GM21723 (cell line): ENCODE measurements around the gene NUP58.
A peak's percentile ranks its signal among the peaks of the same experiment; 100 is the strongest.

ENCODE experiments used
- ATAC-seq: cut with Tn5 transposase; IDR thresholded peaks from one replicate; pipeline ENCODE4 v1.9.1; 2021; ENCODE audit warnings: mild to moderate bottlenecking, moderate library complexity; ENCODE audit not compliant: unreplicated experiment

NUP58 gene, protein sequence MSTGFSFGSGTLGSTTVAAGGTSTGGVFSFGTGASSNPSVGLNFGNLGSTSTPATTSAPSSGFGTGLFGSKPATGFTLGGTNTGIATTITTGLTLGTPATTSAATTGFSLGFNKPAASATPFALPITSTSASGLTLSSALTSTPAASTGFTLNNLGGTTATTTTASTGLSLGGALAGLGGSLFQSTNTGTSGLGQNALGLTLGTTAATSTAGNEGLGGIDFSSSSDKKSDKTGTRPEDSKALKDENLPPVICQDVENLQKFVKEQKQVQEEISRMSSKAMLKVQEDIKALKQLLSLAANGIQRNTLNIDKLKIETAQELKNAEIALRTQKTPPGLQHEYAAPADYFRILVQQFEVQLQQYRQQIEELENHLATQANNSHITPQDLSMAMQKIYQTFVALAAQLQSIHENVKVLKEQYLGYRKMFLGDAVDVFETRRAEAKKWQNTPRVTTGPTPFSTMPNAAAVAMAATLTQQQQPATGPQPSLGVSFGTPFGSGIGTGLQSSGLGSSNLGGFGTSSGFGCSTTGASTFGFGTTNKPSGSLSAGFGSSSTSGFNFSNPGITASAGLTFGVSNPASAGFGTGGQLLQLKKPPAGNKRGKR

DNA sequence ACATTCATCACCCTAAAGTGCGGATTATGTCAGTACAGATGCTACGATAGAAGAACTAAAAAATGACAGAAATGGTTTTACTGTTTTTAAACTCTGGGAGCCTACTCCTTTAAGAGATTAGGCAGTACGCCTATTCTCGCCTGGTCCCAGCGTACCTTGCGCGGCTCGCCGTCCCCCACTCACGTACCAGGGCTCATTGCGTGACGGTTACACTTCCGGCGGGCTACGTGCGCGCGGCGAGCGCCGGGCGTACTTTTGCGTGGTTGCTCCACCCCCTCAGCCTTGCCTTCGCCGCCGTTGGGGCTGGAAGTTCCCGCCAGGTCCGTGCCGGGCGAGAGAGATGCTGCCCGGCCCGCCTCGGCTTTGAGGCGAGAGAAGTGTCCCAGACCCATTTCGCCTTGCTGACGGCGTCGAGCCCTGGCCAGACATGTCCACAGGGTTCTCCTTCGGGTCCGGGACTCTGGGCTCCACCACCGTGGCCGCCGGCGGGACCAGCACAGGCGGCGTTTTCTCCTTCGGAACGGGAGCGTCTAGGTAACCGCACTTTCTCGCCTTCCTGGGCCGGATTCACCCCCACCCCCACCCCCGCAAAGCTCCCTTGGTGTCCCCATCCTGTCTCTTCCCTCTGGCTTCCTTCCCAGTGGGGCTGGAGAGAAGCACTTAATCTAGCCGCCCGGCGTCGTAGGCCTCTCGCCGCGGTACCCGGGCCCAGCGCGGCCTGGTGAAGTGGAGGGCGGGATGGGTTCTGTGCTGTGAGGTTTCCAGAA is at the start of gene NUP58:
Gene NUP58, plus strand, starts transcription at position 279 of the 767 bp plus-strand sequence. Its CDS starts 149 bp downstream, at position 428.
- peak; percentile 99 for ATAC-seq

DNA sequence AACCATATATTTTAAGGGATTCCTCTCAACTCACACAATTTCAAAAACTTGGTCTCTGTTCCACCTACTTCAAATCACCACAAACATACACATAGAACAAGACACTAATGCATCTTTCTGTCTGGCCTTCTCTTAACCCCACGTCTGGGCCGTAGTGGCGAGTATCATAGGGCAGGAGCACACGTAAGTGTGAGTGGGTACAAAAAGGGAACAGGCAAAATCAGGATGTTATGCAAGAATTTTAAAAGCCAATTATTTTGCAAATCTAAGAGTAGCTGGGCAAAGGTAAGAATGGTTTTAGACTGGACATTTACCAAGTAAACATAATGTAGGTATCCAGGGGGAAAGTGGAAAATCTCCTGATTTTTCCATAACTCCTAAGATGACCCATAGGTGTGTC is 49.2 kb upstream of the NUP58 start:
- no peak for ATAC-seq

- ATAC-seq, result no peak
Observed at GRCh38 chr13:25252752-25253151, 48.7 kb upstream of the NUP58 start.

GRCh38 chr13:25253702-25254101 is 47.7 kb upstream of the NUP58 start:
- no peak for ATAC-seq

DNA sequence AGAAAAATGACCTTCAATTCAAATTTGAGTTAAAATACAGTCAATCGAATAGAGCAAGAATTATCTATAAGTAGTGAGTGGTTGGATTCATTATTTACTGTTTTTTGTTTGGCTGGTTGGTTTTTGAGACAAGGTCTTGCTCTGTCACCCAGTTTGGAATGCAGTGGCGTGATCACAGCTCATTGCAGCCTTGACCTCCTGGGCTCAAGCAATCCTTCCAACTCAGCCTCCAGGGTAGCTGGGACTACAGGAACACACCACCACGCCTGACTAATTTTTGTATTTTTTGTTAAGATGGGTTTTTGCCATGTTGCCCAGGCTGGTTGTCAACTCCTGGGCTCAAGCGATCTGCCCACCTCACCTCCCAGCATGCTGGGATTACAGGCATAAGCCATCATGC is 39.2 kb upstream of the NUP58 start:
- ATAC-seq, result no peak

DNA sequence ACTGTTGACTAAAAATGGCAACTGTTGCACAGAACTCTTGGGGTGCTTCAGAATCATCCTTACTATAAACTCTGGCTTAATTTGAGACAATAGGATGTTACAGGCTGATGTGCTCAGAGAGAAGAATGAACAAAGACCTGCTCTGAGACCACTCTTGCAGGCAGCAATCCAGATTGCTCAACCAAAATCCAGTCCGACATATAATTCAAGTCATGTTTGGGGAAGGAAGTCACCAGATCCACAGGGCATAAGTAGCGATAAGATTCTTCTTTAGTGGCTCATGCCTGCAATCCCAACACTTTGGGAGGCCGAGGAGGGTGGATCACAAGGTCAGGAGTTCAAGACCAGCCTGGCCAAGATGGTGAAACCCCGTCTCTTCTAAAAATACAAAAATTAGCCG is 34.7 kb upstream of the NUP58 start:
- ATAC-seq, result no peak

DNA sequence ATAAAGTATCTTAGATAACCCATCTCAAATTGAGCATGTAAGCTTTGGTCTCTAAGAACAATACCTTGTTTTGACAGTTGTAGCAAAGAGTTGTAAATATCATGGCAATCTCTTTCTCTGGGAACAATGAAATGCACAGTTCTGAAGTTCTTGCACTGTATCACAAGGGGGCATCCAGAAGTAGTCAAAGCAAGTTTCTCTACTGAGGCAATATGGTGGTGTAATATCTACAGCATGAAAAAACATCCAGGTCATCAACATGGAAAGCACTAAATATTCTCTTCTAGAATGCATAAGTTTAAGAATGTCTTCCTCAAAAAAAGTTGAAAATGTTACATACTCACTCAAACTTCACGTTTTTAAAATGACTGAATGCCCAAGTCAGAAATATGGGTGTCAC is 33.7 kb upstream of the NUP58 start:
- ATAC-seq, result no peak

DNA sequence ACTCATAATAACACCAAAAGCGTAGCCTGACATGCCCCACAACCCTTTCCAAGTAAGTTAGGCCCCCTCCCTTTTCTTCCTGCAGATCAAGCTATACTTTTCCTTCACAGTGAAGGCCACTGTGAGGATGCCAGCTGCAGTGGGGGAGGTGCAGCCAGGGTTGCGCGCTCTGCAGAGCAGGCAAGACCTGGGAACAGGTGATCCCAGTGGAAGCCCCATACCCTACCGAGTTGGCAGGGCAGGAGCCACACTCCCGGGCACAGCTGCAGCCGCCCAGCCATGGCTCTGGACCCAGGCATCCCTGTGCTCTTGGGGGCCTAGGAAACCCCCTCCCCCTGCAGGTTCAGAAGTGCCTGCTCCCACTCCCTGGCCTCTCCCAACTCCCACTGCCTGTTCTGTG is 32.9 kb upstream of the NUP58 start:
- ATAC-seq, result no peak

DNA sequence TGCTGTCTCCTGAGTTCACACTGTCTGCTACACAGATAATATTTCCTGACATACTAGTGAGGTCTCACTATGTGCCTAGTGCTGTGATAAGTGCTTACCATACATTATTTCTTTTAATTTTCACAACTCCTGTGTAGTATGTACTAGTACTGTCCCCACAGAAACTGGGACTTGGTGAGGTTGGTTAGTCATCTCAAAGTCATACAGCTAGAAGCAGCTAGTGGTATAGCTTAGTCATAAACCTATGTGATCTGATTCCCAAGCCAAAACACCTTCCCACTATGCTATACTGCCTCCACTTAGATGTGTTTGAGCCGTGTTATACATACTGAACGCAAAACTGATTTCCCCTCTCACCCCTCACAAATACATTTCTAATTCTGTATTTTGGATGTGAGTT is 24.7 kb upstream of the NUP58 start:
- peak; percentile 46 for ATAC-seq

DNA sequence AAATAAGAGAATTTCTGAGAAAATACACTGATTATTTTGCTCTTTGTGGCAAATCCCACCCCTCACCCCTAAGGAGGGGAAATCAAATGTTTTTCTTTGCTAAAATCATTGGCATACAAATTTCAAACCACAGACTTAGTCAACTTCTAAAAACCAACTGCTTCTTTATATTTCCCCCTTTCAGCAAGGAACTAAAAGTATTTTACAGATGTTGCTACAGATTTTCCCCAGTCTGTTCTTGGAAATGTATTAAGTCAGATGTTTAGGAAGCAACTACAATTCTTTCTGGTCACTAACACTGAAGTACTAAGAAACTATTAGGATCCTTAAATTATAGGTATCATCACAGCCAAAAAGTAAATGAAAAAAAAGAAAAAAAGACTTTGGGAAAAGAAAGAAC is 21.0 kb upstream of the NUP58 start:
- no peak for ATAC-seq

- ATAC-seq, result peak; percentile 73
Observed at GRCh38 chr13:25281193-25281934, 20.1 kb upstream of the NUP58 start.

DNA sequence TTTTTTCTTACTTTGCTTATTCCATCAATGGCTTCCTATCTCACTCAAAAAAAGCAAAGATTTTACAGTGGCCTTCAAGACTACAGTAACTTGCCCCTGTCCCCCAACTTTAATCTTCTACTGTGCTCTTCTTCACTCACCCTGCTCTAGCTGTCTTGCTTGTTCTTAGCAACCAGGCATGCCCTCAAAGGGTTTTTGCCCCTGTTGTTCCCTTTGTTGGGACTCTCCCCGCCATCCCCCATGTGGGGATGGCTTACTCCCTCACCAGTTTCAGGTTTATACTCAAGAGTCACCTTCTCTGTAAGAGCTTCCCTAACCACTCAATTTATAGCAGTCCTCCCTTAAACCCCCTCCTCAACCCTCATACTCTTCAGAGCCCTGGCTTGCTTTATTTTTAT is 19.5 kb upstream of the NUP58 start:
- ATAC-seq, result peak; percentile 34

- peak; percentile 31 for ATAC-seq
Observed at GRCh38 chr13:25286308-25286968, 15.0 kb upstream of the NUP58 start.

GRCh38 chr13:25286969-25287961 is 14.2 kb upstream of the NUP58 start, which contains the start of gene MTMR6:
Gene MTMR6, minus strand, starts transcription at chr13:25287488. Its CDS starts 241 bp downstream, at chr13:25287247.
- ATAC-seq, result peak; percentile 96

DNA sequence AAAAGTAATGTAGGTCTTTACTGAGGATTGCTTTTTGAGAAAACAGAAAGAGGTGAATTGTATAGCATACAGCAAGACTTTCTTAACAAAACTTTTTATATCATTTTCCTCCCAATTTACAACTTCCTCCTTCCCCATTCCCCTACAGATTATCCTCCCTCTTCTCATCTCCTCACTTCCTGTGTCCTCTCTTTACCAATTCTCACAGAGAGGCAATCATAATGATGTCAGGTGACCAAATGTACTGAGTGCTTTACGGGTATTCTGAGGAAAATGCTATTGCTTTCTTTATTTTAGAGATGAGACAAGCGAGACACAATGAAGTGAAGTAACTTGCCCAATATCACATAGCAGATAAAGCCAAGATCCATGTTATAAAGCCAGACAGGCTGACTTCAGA is 12.5 kb upstream of the NUP58 start:
- ATAC-seq, result no peak

GRCh38 chr13:25291691-25292090 is 9.7 kb upstream of the NUP58 start:
- no peak for ATAC-seq

DNA sequence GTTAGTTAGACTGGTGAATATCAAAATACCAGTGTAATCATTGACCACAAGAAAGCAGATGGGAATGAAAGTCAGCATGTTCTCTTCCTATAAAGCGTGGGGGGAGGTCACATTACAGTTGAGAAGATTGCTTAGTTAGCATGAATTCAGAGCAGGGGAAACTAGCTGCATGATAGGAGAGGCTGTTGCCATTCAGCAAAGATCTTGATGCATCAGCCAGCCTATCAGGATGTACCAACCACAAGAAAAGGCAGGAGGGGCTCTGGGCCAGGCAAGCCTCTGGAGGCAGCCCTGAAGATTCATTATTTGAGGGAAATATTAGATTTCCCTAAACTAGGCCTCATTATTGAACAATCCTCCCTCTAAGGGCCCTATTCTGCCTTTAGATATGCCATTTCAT is 9.1 kb upstream of the NUP58 start:
- no peak for ATAC-seq

DNA sequence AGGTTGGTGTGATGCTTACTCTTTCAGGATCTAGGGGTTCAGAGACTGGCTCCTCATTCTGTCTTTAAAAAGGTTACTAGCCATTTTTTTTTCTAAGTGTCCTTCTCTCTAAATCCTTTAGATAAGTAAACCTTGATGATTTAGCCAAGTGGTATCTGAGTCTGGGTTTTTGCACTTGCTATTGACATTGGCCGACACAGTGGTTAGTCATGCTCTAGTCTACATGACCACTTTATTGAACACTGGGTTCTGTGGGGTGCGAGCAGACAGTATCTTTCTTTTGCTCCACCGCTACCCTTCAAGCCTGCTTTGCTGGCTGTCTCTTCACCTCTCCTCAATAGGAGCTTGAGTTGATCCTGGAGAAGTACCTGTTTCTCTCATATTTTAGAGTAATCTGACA is 6.2 kb upstream of the NUP58 start:
- ATAC-seq, result no peak

GRCh38 chr13:25295701-25296100 is 5.7 kb upstream of the NUP58 start:
- ATAC-seq, result no peak
